ENCODE results near the gene DOC2B.

GRCh38 chr17:230395-230770 is 48.9 kb upstream of the DOC2B start:
- TF ChIP-seq CTCF (IDR thresholded peaks at IDR 0.05), result no peak
- no peak for TF ChIP-seq POLR2A (IDR thresholded peaks at IDR 0.05)

Measured in right lobe of liver (tissue), 4 donors.